Activated CD8-positive, alpha-beta T cell treated with anti-CD3 and anti-CD28 coated beads, Interleukin-2, amount 10 ng/mL, durations not matched to agents 7 days and 5 days (primary cell): ENCODE results near the gene TARS1. TPM values are rescaled to one million over a fixed set of nuclear protein-coding genes. Genes with fewer than 3 reads are reported as not detected.
"Not testable (repeated sequence)": the region's sequence is repeated elsewhere in the genome, so short reads cannot be mapped to it uniquely, and the experiment has no call there.

Experiments used
- ATAC-seq: fragments of 150-1000 bp; cut with Tn5 transposase; one replicate; pipeline ENCODE4 v1.10.0; 2021; ENCODE audit warnings: moderate library complexity
- CTCF ChIA-PET: fragments of 350-600 bp; sonication (Branson Sonifier 250); formaldehyde crosslinking; loops from one replicate; lab custom pipeline; 2021; ENCODE audit warnings: antibody characterized with exemption; lab: Charles Lee
- POLR2A ChIA-PET: fragments of 350-600 bp; sonication (Branson Sonifier 250); formaldehyde crosslinking; loops from one replicate; lab custom pipeline; 2021; ENCODE audit warnings: antibody characterized with exemption; lab: Charles Lee
- DNase-seq: peaks from one replicate; pipeline ENCODE4 v3.0.0-alpha.2; 2020
- H3K27ac Mint-ChIP-seq: one replicate; pipeline ENCODE4 v1.8.0; 2021; ENCODE audit warnings: mild to moderate bottlenecking, mixed read lengths
- H3K27me3 Mint-ChIP-seq: one replicate; pipeline ENCODE4 v1.8.0; 2021; ENCODE audit warnings: low read depth, mixed read lengths
- H3K36me3 Mint-ChIP-seq: one replicate; pipeline ENCODE4 v1.8.0; 2021; ENCODE audit warnings: low read depth, mixed read lengths
- H3K4me1 Mint-ChIP-seq: one replicate; pipeline ENCODE4 v1.8.0; 2021; ENCODE audit warnings: low read depth, mixed read lengths
- H3K4me3 Mint-ChIP-seq: one replicate; pipeline ENCODE4 v1.8.0; 2021; ENCODE audit warnings: mild to moderate bottlenecking, mixed read lengths
- H3K9me3 Mint-ChIP-seq: one replicate; pipeline ENCODE4 v1.8.0; 2022; ENCODE audit warnings: mixed read lengths; ENCODE audit not compliant: insufficient read depth
- total RNA-seq, 2 experiments: library from RNA; stranded (reverse); gene quantifications; one replicate each; pipeline ENCODE4 v1.2.3, GENCODE V29; 2021

Gene TARS1
- total RNA-seq, 2 experiments from 2014 or later = 180 to 189 TPM

GRCh38 chr5:33490071-33490665 lies 49.4 kb downstream of the TARS1 start:
- Mint-ChIP-seq H3K9me3 (no peaks in the 10 kb centered on the region), H3K36me3 (no peaks in the 10 kb centered on the region), H3K4me3 (no peak overlapping the region), H3K27me3 (no peaks in the 10 kb centered on the region), H3K27ac (no peak overlapping the region), H3K4me1 (no peaks in the 10 kb centered on the region)
- ChIA-PET CTCF (no interaction called here), POLR2A (no interaction called here)
- ATAC-seq (no peak), DNase-seq (no peak)

- ATAC-seq (no peak), DNase-seq (no peak)
- CTCF ChIA-PET = no interaction called here
- Mint-ChIP-seq H3K27ac (no peak overlapping the region), H3K4me1 (no peaks in the 10 kb centered on the region), H3K36me3 (no peaks in the 10 kb centered on the region), H3K27me3 (no peaks in the 10 kb centered on the region), H3K4me3 (no peak overlapping the region), H3K9me3 (no peaks in the 10 kb centered on the region)
- POLR2A ChIA-PET = no interaction called here
Observed at GRCh38 chr5:33491941-33492340, 51.2 kb downstream of the TARS1 start.

GRCh38 chr5:33494466-33494865 lies 53.7 kb downstream of the TARS1 start:
- Mint-ChIP-seq H3K27ac (no peak overlapping the region), H3K9me3 (no peaks in the 10 kb centered on the region), H3K36me3 (no peaks in the 10 kb centered on the region), H3K27me3 (no peaks in the 10 kb centered on the region), H3K4me1 (no peaks in the 10 kb centered on the region), H3K4me3 (no peak overlapping the region)
- ChIA-PET POLR2A (no interaction called here), CTCF (no interaction called here)
- DNase-seq = no peak
- ATAC-seq = no peak

GRCh38 chr5:33501260-33501659 lies 60.5 kb downstream of the TARS1 start:
- ATAC-seq (no peak), DNase-seq (no peak)
- Mint-ChIP-seq H3K27me3 (no peaks in the 10 kb centered on the region), H3K4me1 (no peaks in the 10 kb centered on the region), H3K27ac (no peak overlapping the region), H3K36me3 (no peaks in the 10 kb centered on the region), H3K4me3 (no peak overlapping the region), H3K9me3 (no peaks in the 10 kb centered on the region)
- CTCF ChIA-PET = no interaction called here
- POLR2A ChIA-PET = no interaction called here

GRCh38 chr5:33501899-33502298 lies 61.1 kb downstream of the TARS1 start:
- ChIA-PET POLR2A (no interaction called here), CTCF (no interaction called here)
- ATAC-seq (no peak), DNase-seq (no peak)
- H3K27me3 Mint-ChIP-seq = no peaks in the 10 kb centered on the region
- no peak overlapping the region for H3K4me3 Mint-ChIP-seq
- no peaks in the 10 kb centered on the region for H3K4me1 Mint-ChIP-seq
- no peaks in the 10 kb centered on the region for H3K9me3 Mint-ChIP-seq
- H3K27ac Mint-ChIP-seq = no peak overlapping the region
- no peaks in the 10 kb centered on the region for H3K36me3 Mint-ChIP-seq

- H3K4me1 Mint-ChIP-seq = no peaks in the 10 kb centered on the region
- no peaks in the 10 kb centered on the region for H3K27me3 Mint-ChIP-seq
- H3K36me3 Mint-ChIP-seq = no peaks in the 10 kb centered on the region
- H3K4me3 Mint-ChIP-seq = no peak overlapping the region
- H3K9me3 Mint-ChIP-seq = no peaks in the 10 kb centered on the region
- ChIA-PET POLR2A (no interaction called here), CTCF (no interaction called here)
- DNase-seq (no peak), ATAC-seq (no peak)
- no peak overlapping the region for H3K27ac Mint-ChIP-seq
Observed at GRCh38 chr5:33504570-33504969, 63.8 kb downstream of the TARS1 start.

GRCh38 chr5:33507426-33507825 lies 66.7 kb downstream of the TARS1 start:
- Mint-ChIP-seq H3K27ac (no peak overlapping the region), H3K9me3 (no peaks in the 10 kb centered on the region), H3K27me3 (no peaks in the 10 kb centered on the region), H3K4me3 (no peak overlapping the region), H3K36me3 (no peaks in the 10 kb centered on the region), H3K4me1 (no peaks in the 10 kb centered on the region)
- ATAC-seq (no peak), DNase-seq (no peak)
- POLR2A ChIA-PET = no interaction called here
- CTCF ChIA-PET = no interaction called here

GRCh38 chr5:33509036-33509435 lies 68.3 kb downstream of the TARS1 start:
- CTCF ChIA-PET = no interaction called here
- Mint-ChIP-seq H3K4me3 (no peak overlapping the region), H3K36me3 (no peaks in the 10 kb centered on the region), H3K9me3 (no peaks in the 10 kb centered on the region), H3K4me1 (no peaks in the 10 kb centered on the region), H3K27ac (no peak overlapping the region), H3K27me3 (no peaks in the 10 kb centered on the region)
- no peak for ATAC-seq
- DNase-seq = no peak
- POLR2A ChIA-PET = no interaction called here

GRCh38 chr5:33513462-33514185 lies 72.9 kb downstream of the TARS1 start:
- Mint-ChIP-seq H3K27me3 (no peaks in the 10 kb centered on the region), H3K36me3 (no peaks in the 10 kb centered on the region), H3K4me1 (no peaks in the 10 kb centered on the region), H3K4me3 (no peak overlapping the region), H3K27ac (no peak overlapping the region), H3K9me3 (no peaks in the 10 kb centered on the region)
- POLR2A ChIA-PET = no interaction called here
- CTCF ChIA-PET = no interaction called here
- ATAC-seq (no peak), DNase-seq (no peak)

GRCh38 chr5:33515366-33515765 lies 74.6 kb downstream of the TARS1 start:
- not testable (repeated sequence) for ATAC-seq

GRCh38 chr5:33516421-33516820 lies 75.7 kb downstream of the TARS1 start:
- ATAC-seq = no peak
- H3K4me3 Mint-ChIP-seq = no peak overlapping the region
- CTCF ChIA-PET = no interaction called here
- no peaks in the 10 kb centered on the region for H3K9me3 Mint-ChIP-seq
- no peak overlapping the region for H3K27ac Mint-ChIP-seq
- H3K4me1 Mint-ChIP-seq = no peaks in the 10 kb centered on the region
- H3K27me3 Mint-ChIP-seq = no peaks in the 10 kb centered on the region
- no peaks in the 10 kb centered on the region for H3K36me3 Mint-ChIP-seq
- DNase-seq = no peak
- POLR2A ChIA-PET = interaction anchor here (0.6 kb wide), 1 partner anchor 116 kb away, joined by 6 read pairs; no protein-coding TSS in a partner anchor

More at GRCh38 chr5:33515366-33515765, 74.6 kb downstream of the TARS1 start:
- DNase-seq, CTCF ChIA-PET, H3K4me1 Mint-ChIP-seq, H3K36me3 Mint-ChIP-seq, H3K9me3 Mint-ChIP-seq, H3K27me3 Mint-ChIP-seq, H3K4me3 Mint-ChIP-seq, POLR2A ChIA-PET, H3K27ac Mint-ChIP-seq: not testable (repeated sequence)
